Fibroblast of mammary gland (primary cell): ENCODE data around the gene LZIC.
"Not testable (repeated sequence)": the region's sequence is repeated elsewhere in the genome, so short reads cannot be mapped to it uniquely, and the experiment has no call there.

Experiments used
- DNase-seq: peaks from one replicate; pipeline ENCODE4 v3.0.0-alpha.2; 2010; ENCODE audit warnings: low read depth
- H3K4me3 ChIP-seq: 2 replicates; pipeline ENCODE4 v1.5.1; 2011; ENCODE audit warnings: low read depth, mild to moderate bottlenecking, low read length, moderate library complexity; ENCODE audit not compliant: control insufficient read depth
- TF ChIP-seq, protein P1 (sequence below): conservative IDR thresholded peaks from 2 replicates; pipeline ENCODE4 v1.5.1; 2011; ENCODE audit warnings: low read depth, low read length, inconsistent platforms; ENCODE audit not compliant: control insufficient read depth, insufficient read depth

The LZIC gene

GRCh38 chr1:9927259-9927658 lies 15.9 kb downstream of the LZIC start:
- H3K4me3 ChIP-seq: no peak overlapping the region
- no peak for DNase-seq
- TF ChIP-seq, protein P1, sequence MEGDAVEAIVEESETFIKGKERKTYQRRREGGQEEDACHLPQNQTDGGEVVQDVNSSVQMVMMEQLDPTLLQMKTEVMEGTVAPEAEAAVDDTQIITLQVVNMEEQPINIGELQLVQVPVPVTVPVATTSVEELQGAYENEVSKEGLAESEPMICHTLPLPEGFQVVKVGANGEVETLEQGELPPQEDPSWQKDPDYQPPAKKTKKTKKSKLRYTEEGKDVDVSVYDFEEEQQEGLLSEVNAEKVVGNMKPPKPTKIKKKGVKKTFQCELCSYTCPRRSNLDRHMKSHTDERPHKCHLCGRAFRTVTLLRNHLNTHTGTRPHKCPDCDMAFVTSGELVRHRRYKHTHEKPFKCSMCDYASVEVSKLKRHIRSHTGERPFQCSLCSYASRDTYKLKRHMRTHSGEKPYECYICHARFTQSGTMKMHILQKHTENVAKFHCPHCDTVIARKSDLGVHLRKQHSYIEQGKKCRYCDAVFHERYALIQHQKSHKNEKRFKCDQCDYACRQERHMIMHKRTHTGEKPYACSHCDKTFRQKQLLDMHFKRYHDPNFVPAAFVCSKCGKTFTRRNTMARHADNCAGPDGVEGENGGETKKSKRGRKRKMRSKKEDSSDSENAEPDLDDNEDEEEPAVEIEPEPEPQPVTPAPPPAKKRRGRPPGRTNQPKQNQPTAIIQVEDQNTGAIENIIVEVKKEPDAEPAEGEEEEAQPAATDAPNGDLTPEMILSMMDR: no peak

GRCh38 chr1:9922342-9922741 lies 20.8 kb downstream of the LZIC start:
- no peak overlapping the region for H3K4me3 ChIP-seq
- DNase-seq: no peak
- TF ChIP-seq, protein P1: no peak

DNA sequence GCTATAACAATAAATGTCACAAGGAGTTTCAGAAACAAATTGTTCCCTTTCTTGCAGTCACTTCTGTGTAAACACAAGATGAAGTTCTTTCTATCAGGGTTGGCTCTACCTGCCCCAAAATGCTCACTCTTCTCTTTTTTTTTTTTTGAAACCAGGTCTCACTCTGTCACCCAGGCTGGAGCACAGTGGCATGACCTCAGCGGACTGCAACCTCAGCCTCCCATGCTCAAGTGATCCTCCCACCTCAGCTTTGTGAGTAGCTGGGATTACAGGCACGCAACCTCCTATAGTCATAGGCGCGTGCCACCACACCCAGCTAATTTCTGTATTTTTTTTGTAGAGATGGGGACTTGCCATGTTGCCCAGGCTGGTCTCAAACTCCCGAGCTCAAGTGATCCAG lies 22.6 kb downstream of the LZIC start:
- no peak for DNase-seq
- TF ChIP-seq, protein P1: no peak
- H3K4me3 ChIP-seq: no peak overlapping the region

- no peak overlapping the region for H3K4me3 ChIP-seq
- TF ChIP-seq, protein P1: no peak
- DNase-seq: no peak
These were observed 25.3 kb downstream of the LZIC start for GRCh38 chr1:9917901-9918300.

DNA sequence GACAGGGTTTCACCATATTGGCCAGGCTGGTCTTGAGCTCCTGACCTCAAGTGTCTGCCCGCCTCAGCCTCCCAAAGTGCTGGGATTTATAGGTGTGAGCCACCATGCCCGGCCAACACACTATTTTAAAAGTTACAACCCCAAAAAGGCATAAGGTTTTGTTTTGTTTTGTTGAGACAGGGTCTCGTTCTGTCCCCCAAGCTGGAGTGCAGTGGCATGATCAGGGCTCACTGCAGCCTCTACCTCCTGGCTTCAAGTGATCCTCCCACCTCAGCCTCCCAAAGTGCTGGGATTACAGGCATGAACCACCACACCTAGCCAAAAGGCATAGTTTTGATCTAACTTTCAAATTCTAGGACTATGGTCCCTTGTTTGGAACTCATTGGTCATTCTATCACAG lies 25.7 kb downstream of the LZIC start:
- DNase-seq, H3K4me3 ChIP-seq: not testable (repeated sequence)

GRCh38 chr1:9916452-9916851 lies 26.7 kb downstream of the LZIC start:
- no peak for DNase-seq
- no peak overlapping the region for H3K4me3 ChIP-seq
- TF ChIP-seq, protein P1: no peak

- no peak overlapping the region for H3K4me3 ChIP-seq
- TF ChIP-seq, protein P1: no peak
- no peak for DNase-seq
These were observed 28.6 kb downstream of the LZIC start for GRCh38 chr1:9914610-9914937.
